GM06990 (cell line): Measurements from ENCODE around the gene MAGT1.

Source experiments
- DNase-seq: peaks from one replicate; pipeline ENCODE4 v3.0.0-alpha.2; 2011; ENCODE audit not compliant: insufficient read length; ENCODE audit errors: extremely low read depth
- H3K27me3 ChIP-seq: replicated peaks from 2 replicates; pipeline ENCODE4 v1.6.0; 2011; ENCODE audit warnings: low read length; ENCODE audit not compliant: control insufficient read depth, insufficient read depth
- H3K36me3 ChIP-seq: 2 replicates; pipeline ENCODE4 v1.5.1; 2011; ENCODE audit warnings: low read length; ENCODE audit not compliant: control insufficient read depth, insufficient read depth
- H3K4me3 ChIP-seq: replicated peaks from 2 replicates; pipeline ENCODE4 v1.5.1; 2011; ENCODE audit warnings: low read depth, mild to moderate bottlenecking, control low read depth, low read length
- TF ChIP-seq, protein P1 (sequence below): IDR thresholded peaks from 2 replicates; pipeline ENCODE4 v1.5.1; 2011; ENCODE audit warnings: low read length, control low read depth, mild to moderate bottlenecking, inconsistent platforms; ENCODE audit not compliant: insufficient read depth, poor library complexity, severe bottlenecking

The MAGT1 gene

GRCh38 chrX:77785486-77786364, 109.5 kb downstream of the MAGT1 start, which contains the start of gene ATRX:
TSS of gene ATRX (minus strand) at chrX:77786216. CDS start at chrX:77786001, 215 bp downstream.
- TF ChIP-seq, protein P1, sequence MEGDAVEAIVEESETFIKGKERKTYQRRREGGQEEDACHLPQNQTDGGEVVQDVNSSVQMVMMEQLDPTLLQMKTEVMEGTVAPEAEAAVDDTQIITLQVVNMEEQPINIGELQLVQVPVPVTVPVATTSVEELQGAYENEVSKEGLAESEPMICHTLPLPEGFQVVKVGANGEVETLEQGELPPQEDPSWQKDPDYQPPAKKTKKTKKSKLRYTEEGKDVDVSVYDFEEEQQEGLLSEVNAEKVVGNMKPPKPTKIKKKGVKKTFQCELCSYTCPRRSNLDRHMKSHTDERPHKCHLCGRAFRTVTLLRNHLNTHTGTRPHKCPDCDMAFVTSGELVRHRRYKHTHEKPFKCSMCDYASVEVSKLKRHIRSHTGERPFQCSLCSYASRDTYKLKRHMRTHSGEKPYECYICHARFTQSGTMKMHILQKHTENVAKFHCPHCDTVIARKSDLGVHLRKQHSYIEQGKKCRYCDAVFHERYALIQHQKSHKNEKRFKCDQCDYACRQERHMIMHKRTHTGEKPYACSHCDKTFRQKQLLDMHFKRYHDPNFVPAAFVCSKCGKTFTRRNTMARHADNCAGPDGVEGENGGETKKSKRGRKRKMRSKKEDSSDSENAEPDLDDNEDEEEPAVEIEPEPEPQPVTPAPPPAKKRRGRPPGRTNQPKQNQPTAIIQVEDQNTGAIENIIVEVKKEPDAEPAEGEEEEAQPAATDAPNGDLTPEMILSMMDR: no peak
- Histone ChIP-seq H3K27me3 (no peaks in the 10 kb centered on the region), H3K4me3 (peak within 1 kb of the TSS; percentile 60), H3K36me3 (no peaks in the 10 kb centered on the region)
- DNase-seq: peak; percentile 80

- TF ChIP-seq, protein P1: no peak
- no peak for DNase-seq
- Histone ChIP-seq H3K4me3 (no peak overlapping the region), H3K27me3 (no peaks in the 10 kb centered on the region), H3K36me3 (no peaks in the 10 kb centered on the region)
Observed at GRCh38 chrX:77779695-77780094, 115.5 kb downstream of the MAGT1 start.

GRCh38 chrX:77776659-77777058, 118.6 kb downstream of the MAGT1 start:
- TF ChIP-seq, protein P1: no peak
- no peak for DNase-seq
- Histone ChIP-seq H3K4me3 (no peak overlapping the region), H3K27me3 (no peaks in the 10 kb centered on the region), H3K36me3 (no peaks in the 10 kb centered on the region)
